Vagina (tissue), 2 donors: Measurements from ENCODE around the gene DYRK1A.

Source experiments
- CTCF ChIP-seq, 3 experiments: fragments of 450-650 bp in 2 of 3; fragments of 200-600 bp in 1 of 3; sonication (generic) in 1 of 3; IDR thresholded peaks; one replicate each; pipeline ENCODE4 v1.5.1; 2017 to 2019; ENCODE audit warnings: antibody characterized with exemption in 3 of 3, mild to moderate bottlenecking in 2 of 3, moderate library complexity in 2 of 3
- POLR2AphosphoS5 ChIP-seq, 2 donors: sonication (generic); formaldehyde crosslinking; IDR thresholded peaks; one replicate each; pipeline ENCODE4 v1.9.0; 2017; ENCODE audit warnings: antibody characterized with exemption in 2 of 2, mild to moderate bottlenecking in 2 of 2, low read depth in 1 of 2; ENCODE audit not compliant: insufficient read depth in 1 of 2

- no peak for TF ChIP-seq CTCF (IDR thresholded peaks at IDR 0.05)
- no peak for TF ChIP-seq POLR2AphosphoS5 (IDR thresholded peaks at IDR 0.05; ENCODE audit: insufficient read depth in 1 of 2, low read depth in 1 of 2)
Measured at GRCh38 chr21:37357691-37358090, 8.9 kb upstream of the DYRK1A start.
